A549 (cell line): ENCODE results near the gene CHAD. TPM values are rescaled to one million over a fixed set of nuclear protein-coding genes. Genes with fewer than 3 reads are reported as not detected.

Source experiments
- ATOH8 ChIP-seq: fragments of 250-450 bp; sonication (Bioruptor Pico); IDR thresholded peaks from 2 replicates; pipeline ENCODE4 v1.5.0; 2020; ENCODE audit warnings: low read depth, mild to moderate bottlenecking, moderate library complexity
- CBX2 ChIP-seq: fragments of 200-600 bp; sonication (generic); IDR thresholded peaks from 2 replicates; pipeline ENCODE4 v1.6.1; 2016; ENCODE audit warnings: low read depth, mild to moderate bottlenecking, borderline replicate concordance
- CEBPB ChIP-seq, 2 experiments: fragments of >200 bp in 1 of 2; sonication (Bioruptor Twin) in 1 of 2; formaldehyde crosslinking in 1 of 2; IDR thresholded peaks; 2 replicates each; pipeline ENCODE4 v1.6.1; 2012 to 2016
- CHD2 ChIP-seq: fragments of 150-350 bp; IDR thresholded peaks from 2 replicates; pipeline ENCODE4 v1.6.1; 2014; ENCODE audit warnings: low read length; ENCODE audit not compliant: partially characterized antibody
- EHMT2 ChIP-seq: fragments of 200-600 bp; sonication (generic); IDR thresholded peaks from 2 replicates; pipeline ENCODE4 v1.6.1; 2016; ENCODE audit warnings: antibody characterized with exemption, low read depth, mild to moderate bottlenecking, moderate library complexity
- ELK1 ChIP-seq: fragments of 150-350 bp; IDR thresholded peaks from 2 replicates; pipeline ENCODE4 v1.6.1; 2014; ENCODE audit warnings: low read depth, mild to moderate bottlenecking, low read length
- EP300 ChIP-seq, 2 experiments: fragments of >200 bp; sonication (Bioruptor Twin); formaldehyde crosslinking; IDR thresholded peaks; 2 replicates in 1 of 2; 3 replicates in 1 of 2; pipeline ENCODE4 v1.6.1; 2016 to 2017
- FOSB ChIP-seq: fragments of 250-450 bp; sonication (Bioruptor Pico); IDR thresholded peaks from 2 replicates; pipeline ENCODE4 v1.5.0; 2020; ENCODE audit warnings: mild to moderate bottlenecking, moderate library complexity
- FOSL2 ChIP-seq, 2 experiments: fragments of 450-650 bp in 1 of 2; fragments of >200 bp in 1 of 2; sonication (Bioruptor Twin) in 1 of 2; formaldehyde crosslinking; IDR thresholded peaks; 2 replicates each; pipeline versions ENCODE4 v1.5.0 to v1.6.1; 2016 to 2020; ENCODE audit warnings: mild to moderate bottlenecking in 1 of 2, moderate library complexity in 1 of 2
- GATA3 ChIP-seq: IDR thresholded peaks from 2 replicates; pipeline ENCODE4 v1.6.1; 2012; ENCODE audit warnings: borderline replicate concordance
- HES2 ChIP-seq: fragments of >200 bp; sonication (Bioruptor Twin); formaldehyde crosslinking; IDR thresholded peaks from 2 replicates; pipeline ENCODE4 v1.6.1; 2016
- HEYL ChIP-seq: fragments of 250-450 bp; sonication (Bioruptor Pico); IDR thresholded peaks from 2 replicates; pipeline ENCODE4 v1.8.0; 2021; ENCODE audit warnings: mild to moderate bottlenecking, moderate library complexity
- HOXA7 ChIP-seq: fragments of 250-450 bp; sonication (Bioruptor Pico); IDR thresholded peaks from 2 replicates; pipeline ENCODE4 v1.5.0; 2020; ENCODE audit warnings: mild to moderate bottlenecking, moderate library complexity
- HOXB13 ChIP-seq: fragments of 250-450 bp; sonication (Bioruptor Pico); IDR thresholded peaks from 2 replicates; pipeline ENCODE4 v1.5.0; 2020; ENCODE audit warnings: low read depth, mild to moderate bottlenecking, moderate library complexity
- HOXB5 ChIP-seq: fragments of 250-450 bp; sonication (Bioruptor Pico); IDR thresholded peaks from 2 replicates; pipeline ENCODE4 v1.5.0; 2020; ENCODE audit warnings: mild to moderate bottlenecking, moderate library complexity
- JUN ChIP-seq, 2 experiments: fragments of >200 bp; sonication (Bioruptor Twin); formaldehyde crosslinking; IDR thresholded peaks; 2 replicates in 1 of 2; 3 replicates in 1 of 2; pipeline ENCODE4 v1.6.1; 2016 to 2017
- JUNB ChIP-seq: fragments of >200 bp; sonication (Bioruptor Twin); formaldehyde crosslinking; IDR thresholded peaks from 2 replicates; pipeline ENCODE4 v1.6.1; 2016
- KDM1A ChIP-seq: fragments of 200-600 bp; sonication (generic); IDR thresholded peaks from 2 replicates; pipeline ENCODE4 v1.6.1; 2016; ENCODE audit warnings: low read depth, mild to moderate bottlenecking
- KDM5A ChIP-seq: fragments of 200-600 bp; sonication (generic); IDR thresholded peaks from 2 replicates; pipeline ENCODE4 v1.6.1; 2016; ENCODE audit warnings: antibody characterized with exemption, mild to moderate bottlenecking
- MAFK ChIP-seq: fragments of 450-650 bp; IDR thresholded peaks from 2 replicates; pipeline ENCODE4 v1.6.1; 2014; ENCODE audit not compliant: partially characterized antibody
- MAZ ChIP-seq: fragments of 150-350 bp; IDR thresholded peaks from 2 replicates; pipeline ENCODE4 v1.6.1; 2014; ENCODE audit warnings: antibody characterized with exemption, low read depth, low read length, borderline replicate concordance
- MYC ChIP-seq: IDR thresholded peaks from 2 replicates; pipeline ENCODE4 v1.6.1; 2012; ENCODE audit warnings: mild to moderate bottlenecking, inconsistent platforms, low read length, improper control_type of control experiment, borderline replicate concordance
- NFE2L2 ChIP-seq: fragments of 150-350 bp; conservative IDR thresholded peaks from 2 replicates; pipeline ENCODE4 v1.6.1; 2014; ENCODE audit warnings: low read length
- NR3C1 ChIP-seq: fragments of >200 bp; sonication (Bioruptor Twin); formaldehyde crosslinking; IDR thresholded peaks from 3 replicates; pipeline ENCODE4 v1.6.1; 2017
- PBX3 ChIP-seq: IDR thresholded peaks from 2 replicates; pipeline ENCODE4 v1.6.1; 2012
- POLR2A ChIP-seq: IDR thresholded peaks from 2 replicates; pipeline ENCODE4 v1.6.1; 2012; ENCODE audit warnings: mild to moderate bottlenecking, low read length
- RAD21 ChIP-seq, 2 experiments: fragments of >200 bp in 1 of 2; sonication (Bioruptor Twin) in 1 of 2; formaldehyde crosslinking in 1 of 2; IDR thresholded peaks in 1 of 2; conservative IDR thresholded peaks in 1 of 2; 2 replicates in 1 of 2; 3 replicates in 1 of 2; pipeline ENCODE4 v1.6.1; 2012 to 2018; ENCODE audit warnings: inconsistent platforms in 1 of 2
- RCOR1 ChIP-seq: fragments of 150-350 bp; IDR thresholded peaks from 2 replicates; pipeline ENCODE4 v1.6.1; 2014; ENCODE audit warnings: antibody characterized with exemption, low read length, low read depth
- REST ChIP-seq: fragments of 200-600 bp; sonication (generic); IDR thresholded peaks from 2 replicates; pipeline ENCODE4 v1.6.1; 2016; ENCODE audit warnings: antibody characterized with exemption, mild to moderate bottlenecking, moderate library complexity
- RFX5 ChIP-seq: fragments of 450-650 bp; IDR thresholded peaks from 2 replicates; pipeline ENCODE4 v1.7.1; 2014; ENCODE audit warnings: antibody characterized with exemption, mild to moderate bottlenecking, moderate library complexity
- RNF2 ChIP-seq: fragments of 200-600 bp; sonication (generic); IDR thresholded peaks from 2 replicates; pipeline ENCODE4 v1.6.1; 2016; ENCODE audit warnings: low read depth, mild to moderate bottlenecking, antibody characterized with exemption, moderate library complexity, borderline replicate concordance
- TP53 ChIP-seq: fragments of 250-450 bp; sonication (Bioruptor Pico); IDR thresholded peaks from 2 replicates; pipeline ENCODE4 v1.5.0; 2021; ENCODE audit warnings: mild to moderate bottlenecking, moderate library complexity
- ZC3H11A ChIP-seq: fragments of 450-650 bp; IDR thresholded peaks from 2 replicates; pipeline ENCODE4 v1.6.1; 2014; ENCODE audit warnings: antibody characterized with exemption, mild to moderate bottlenecking
- ZNF302 ChIP-seq: fragments of 250-450 bp; sonication (Bioruptor Pico); IDR thresholded peaks from 2 replicates; pipeline ENCODE4 v1.9.0; 2021; ENCODE audit warnings: inconsistent platforms, mild to moderate bottlenecking, moderate library complexity
- ZSCAN20 ChIP-seq: fragments of 250-450 bp; sonication (Bioruptor Pico); IDR thresholded peaks from 2 replicates; pipeline ENCODE4 v1.8.0; 2022; ENCODE audit warnings: mild to moderate bottlenecking, moderate library complexity
- polyA plus RNA-seq, 4 experiments: library from polyadenylated mRNA; depleted of rRNA in 3 of 4; stranded (reverse); fragments of >200 nt; fragmentation: RNase III in 1 of 4; extraction: RNeasy Plus Mini Kit Qiagen cat#74134 plus additional on column Dnase treatment in 1 of 4; gene quantifications; 2 replicates in 3 of 4; 3 replicates in 1 of 4; pipeline ENCODE4 v1.2.3, GENCODE V29; 2011 to 2017
- TF ChIP-seq, protein P1 (sequence below): fragments of >200 bp; sonication (Bioruptor Twin); formaldehyde crosslinking; IDR thresholded peaks from 3 replicates; pipeline ENCODE4 v1.6.1; 2016

Gene CHAD
- polyA plus RNA-seq, 2 of the 4 experiments (the other 2 are of a cell fraction) = not detected

DNA sequence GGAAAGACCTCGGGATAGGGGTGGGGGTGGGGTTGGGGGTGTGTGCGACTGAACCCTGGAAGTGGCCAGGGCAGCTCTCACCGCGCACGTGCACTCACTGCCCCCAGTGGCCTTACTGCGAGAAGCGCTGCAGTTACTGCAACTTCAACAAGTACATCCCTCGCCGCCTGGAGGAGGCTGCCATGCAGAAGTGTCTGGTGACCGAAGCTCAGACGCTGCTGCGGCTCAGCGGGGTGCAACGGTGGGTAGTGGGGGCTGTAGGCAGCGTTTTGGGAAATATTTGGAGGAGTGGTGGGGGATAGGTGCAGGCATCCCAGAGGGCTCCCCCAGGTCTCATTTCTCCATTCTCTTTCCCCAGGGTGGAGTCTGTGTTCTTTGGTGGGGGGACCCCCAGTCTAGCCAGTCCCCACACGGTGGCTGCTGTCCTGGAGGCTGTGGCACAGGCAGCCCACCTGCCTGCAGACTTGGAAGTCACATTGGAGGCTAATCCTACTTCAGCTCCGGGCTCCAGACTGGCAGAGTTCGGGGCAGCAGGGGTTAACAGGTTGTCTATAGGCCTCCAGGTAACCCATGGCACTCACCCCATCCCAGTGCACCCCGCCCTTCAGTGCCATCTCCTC, 11.0 kb upstream of the CHAD start (continued):
- no peak for TF ChIP-seq REST
- peak; percentile 76 for TF ChIP-seq MYC
- TF ChIP-seq HOXB13 = no peak
- no peak for TF ChIP-seq ZSCAN20 (CRISPR knock-in tag)
- TF ChIP-seq ZC3H11A = no peak
- TF ChIP-seq HEYL = no peak
- TF ChIP-seq PBX3 = no peak
- TF ChIP-seq FOSB (CRISPR knock-in tag) = no peak
- TF ChIP-seq KDM1A = no peak
- TF ChIP-seq, protein P1, sequence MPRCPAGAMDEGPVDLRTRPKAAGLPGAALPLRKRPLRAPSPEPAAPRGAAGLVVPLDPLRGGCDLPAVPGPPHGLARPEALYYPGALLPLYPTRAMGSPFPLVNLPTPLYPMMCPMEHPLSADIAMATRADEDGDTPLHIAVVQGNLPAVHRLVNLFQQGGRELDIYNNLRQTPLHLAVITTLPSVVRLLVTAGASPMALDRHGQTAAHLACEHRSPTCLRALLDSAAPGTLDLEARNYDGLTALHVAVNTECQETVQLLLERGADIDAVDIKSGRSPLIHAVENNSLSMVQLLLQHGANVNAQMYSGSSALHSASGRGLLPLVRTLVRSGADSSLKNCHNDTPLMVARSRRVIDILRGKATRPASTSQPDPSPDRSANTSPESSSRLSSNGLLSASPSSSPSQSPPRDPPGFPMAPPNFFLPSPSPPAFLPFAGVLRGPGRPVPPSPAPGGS = no peak
- no peak for TF ChIP-seq CHD2
- no peak for TF ChIP-seq JUNB
- no peak for TF ChIP-seq HOXB5
- no peak for TF ChIP-seq NR3C1
- TF ChIP-seq RAD21 (conservative IDR thresholded peaks at IDR 0.05 in 1 of 2, IDR thresholded peaks at IDR 0.05 in 1 of 2) = peak; percentile 37 to 45; a peak in 3 of 5 replicates
- TF ChIP-seq MAFK = no peak
- no peak for TF ChIP-seq RNF2
- TF ChIP-seq GATA3 = no peak
- no peak for TF ChIP-seq RCOR1
- TF ChIP-seq CBX2 = no peak
- TF ChIP-seq MAZ = no peak
- TF ChIP-seq POLR2A = no peak
- no peak for TF ChIP-seq CEBPB (IDR thresholded peaks at IDR 0.05)
- TF ChIP-seq FOSL2 (IDR thresholded peaks at IDR 0.05) = no peak
- no peak for TF ChIP-seq FOSL2 (CRISPR knock-in tag; IDR thresholded peaks at IDR 0.05)
- no peak for TF ChIP-seq KDM5A
- TF ChIP-seq EP300 (IDR thresholded peaks at IDR 0.05) = no peak
- TF ChIP-seq NFE2L2 = no peak
- TF ChIP-seq EHMT2 = no peak
- no peak for TF ChIP-seq ELK1
- TF ChIP-seq HES2 = no peak
- no peak for TF ChIP-seq JUN (IDR thresholded peaks at IDR 0.05)
- TF ChIP-seq ZNF302 = no peak
- TF ChIP-seq RFX5 = no peak
- TF ChIP-seq ATOH8 (CRISPR knock-in tag) = no peak; the same call in 1 of the 2 replicates
- no peak for TF ChIP-seq HOXA7 (CRISPR knock-in tag)
- no peak for TF ChIP-seq TP53 (CRISPR knock-in tag)
